GM21737 (cell line): Measurements from ENCODE around the gene ELAVL2.

Experiments used
- ATAC-seq: cut with Tn5 transposase; IDR thresholded peaks from one replicate; pipeline ENCODE4 v1.9.1; 2021; ENCODE audit warnings: mild to moderate bottlenecking, moderate library complexity; ENCODE audit not compliant: unreplicated experiment

Gene ELAVL2

GRCh38 chr9:23771746-23772384 lies 54.2 kb downstream of the ELAVL2 start:
- ATAC-seq: no peak

GRCh38 chr9:23769307-23769935 lies 56.6 kb downstream of the ELAVL2 start:
- no peak for ATAC-seq

DNA sequence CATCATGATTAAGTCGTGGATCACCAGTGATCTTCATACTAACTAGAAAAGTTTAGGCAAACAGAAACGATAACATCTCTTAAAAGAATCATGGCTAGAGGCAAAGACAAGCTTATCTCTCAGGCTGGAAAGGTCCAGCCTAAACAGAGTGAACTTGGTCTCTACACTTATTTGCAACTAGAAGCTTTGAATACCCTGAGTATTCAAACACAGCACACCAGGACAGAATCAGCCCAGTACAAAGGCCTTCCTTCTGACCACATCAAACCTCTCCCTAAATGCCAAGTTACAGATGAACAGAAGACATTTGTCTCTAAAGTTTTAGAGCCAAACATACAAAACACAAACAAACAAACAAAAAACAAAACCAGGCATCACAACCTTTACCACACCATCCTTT lies 57.2 kb downstream of the ELAVL2 start:
- ATAC-seq: no peak

DNA sequence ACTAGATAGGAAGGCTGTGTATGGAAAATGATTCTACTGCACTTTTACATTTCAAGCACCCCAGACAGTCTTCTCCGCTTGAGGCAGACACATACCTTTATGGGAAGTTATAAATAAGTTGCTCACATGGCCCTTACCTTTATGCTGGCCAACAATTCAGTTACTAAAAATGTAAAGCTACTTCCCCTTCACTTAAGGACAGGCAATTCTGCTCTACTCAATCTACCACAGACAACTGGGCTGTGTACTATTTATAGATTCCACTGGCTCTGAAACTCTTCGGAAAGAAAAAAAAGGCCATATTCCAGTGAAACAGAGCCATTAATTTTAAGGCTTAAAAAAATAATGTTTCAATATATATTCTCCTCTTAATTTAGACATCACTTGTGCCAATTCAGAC lies 59.4 kb downstream of the ELAVL2 start:
- no peak for ATAC-seq

DNA sequence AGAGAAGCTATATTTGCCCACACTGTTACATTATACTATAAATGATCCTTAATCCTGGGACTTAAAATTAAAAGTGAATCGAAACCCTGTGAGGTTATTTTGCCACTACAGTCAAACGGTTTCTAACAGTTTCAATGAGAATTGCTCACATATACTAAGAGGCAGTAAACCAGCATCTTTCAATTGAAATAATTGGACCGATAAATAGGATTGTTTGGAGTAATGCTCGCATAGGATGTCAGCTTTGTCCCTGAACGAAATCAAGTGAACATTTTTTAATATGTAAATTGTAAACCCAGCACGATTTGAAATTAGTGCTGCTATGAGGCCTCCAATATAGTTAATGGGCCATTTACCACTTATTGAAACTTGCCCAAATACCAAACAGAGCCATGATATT lies 60.5 kb downstream of the ELAVL2 start:
- no peak for ATAC-seq

DNA sequence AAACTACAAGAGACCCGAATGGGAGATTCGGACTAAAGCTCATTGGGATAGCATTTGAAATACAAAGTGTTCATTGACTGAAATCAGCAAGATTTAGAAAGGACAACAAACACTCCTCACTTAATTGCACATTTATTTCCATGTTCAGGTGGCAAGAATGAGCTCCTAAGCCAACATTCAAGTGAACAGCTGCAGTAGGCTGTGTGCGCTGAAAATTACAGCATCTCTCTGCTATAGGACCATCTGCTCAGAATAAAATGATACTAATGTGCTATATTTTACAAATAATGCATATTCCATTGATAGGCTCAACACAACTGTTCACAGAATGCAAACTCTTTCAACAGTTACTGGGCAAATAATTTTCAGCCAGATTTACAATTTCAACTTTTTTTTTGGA lies 61.8 kb downstream of the ELAVL2 start:
- ATAC-seq: no peak

DNA sequence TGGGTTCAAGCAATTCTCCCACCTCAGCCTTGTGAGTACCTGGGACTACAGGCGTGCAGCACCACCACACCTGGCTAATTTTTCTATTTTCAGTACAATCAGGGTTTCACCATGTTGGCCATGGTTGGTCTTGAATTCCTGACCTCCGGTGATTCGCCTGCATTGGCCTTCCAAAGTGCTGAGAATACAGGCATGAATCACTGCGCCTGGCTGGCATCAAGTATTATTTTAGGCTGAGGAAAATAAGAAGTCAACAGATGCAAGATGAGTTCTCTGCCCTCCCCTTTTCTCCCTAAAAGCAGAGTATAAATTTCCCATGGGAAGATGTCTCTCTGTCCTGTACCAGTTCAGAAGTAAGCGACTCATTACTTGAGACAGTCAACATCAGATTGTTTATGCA lies 71.5 kb downstream of the ELAVL2 start:
- ATAC-seq: no peak

DNA sequence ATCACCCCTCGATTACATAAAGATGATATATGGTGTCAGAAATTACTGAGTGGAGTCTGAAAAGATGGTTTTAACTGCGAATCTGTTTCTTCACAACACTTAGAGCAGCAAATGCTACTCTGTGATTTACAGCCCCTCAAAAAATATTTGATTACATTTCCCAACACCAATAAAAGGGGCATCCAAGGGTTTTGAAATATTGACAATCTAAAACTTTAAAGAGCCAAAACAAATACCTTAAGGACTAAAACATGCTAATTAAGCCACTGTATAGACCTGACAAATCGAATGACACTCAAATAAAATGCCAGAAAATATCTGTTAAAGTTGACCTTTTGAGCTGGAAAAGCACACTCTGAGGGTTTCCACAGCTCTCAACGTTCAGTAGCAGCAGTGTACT lies 73.2 kb downstream of the ELAVL2 start:
- no peak for ATAC-seq

GRCh38 chr9:23751633-23752032 lies 74.4 kb downstream of the ELAVL2 start:
- ATAC-seq: no peak

DNA sequence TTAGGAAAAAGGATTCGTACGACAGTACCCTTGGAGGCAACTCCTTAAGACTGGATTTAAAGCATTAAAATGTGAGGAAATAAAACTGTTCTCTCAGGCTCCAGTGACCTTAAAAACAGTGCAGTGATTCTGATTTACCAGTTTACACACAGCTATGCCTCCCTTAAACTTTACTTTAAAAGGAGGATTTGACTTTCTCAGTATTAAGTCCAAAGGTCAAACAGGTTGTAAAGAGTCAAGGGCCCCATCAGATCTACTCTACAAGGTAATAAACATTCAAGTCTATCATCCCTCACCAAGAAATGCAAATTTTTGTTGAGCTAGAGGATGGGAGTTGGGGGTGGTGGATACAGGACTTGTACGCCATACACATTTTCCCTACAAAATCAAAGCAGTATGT lies 75.2 kb downstream of the ELAVL2 start:
- ATAC-seq: no peak

DNA sequence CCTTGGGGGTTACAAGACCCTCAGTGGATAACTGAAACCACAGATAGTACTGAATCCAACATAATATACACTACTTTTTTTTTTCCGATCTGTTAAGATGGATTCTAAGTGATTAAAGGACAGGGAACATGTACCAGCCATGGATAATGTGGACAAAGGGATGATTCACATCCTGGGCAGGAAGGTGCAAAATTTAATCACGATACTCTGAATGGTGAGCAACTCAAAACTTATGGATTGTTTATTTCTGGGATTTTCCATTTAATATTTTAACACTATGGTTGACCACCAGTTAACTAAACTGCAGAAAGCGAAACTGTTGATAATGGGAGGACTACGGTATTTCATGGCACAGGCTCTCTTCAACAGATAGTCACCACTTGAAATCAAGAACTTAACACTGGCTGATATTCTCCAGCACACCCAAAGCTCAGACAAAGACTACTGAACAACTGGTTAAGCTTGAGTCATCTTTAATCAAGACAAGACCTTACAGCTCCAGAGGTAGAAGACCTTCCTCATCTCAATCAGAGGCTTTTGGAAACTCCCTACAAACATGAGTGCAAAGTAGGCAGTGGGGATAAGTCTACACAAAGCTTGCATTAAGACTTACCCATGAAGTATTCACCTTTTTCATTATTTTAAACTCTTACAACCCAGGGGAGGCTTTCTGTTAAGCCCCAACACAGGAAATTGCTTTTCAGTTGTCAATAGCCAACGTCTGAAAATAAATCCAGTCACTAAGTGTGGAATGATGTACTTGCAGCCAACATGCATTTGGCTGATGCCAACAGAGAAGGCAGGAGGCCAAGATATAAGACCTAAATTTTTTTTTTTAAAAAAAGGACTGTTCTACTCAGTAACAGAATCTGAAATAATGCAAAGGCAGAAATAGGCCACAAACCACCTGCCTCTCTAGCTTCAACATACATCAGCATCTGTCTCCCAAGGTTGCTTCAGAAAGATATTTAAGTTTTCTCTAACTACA lies 78.7 kb downstream of the ELAVL2 start:
- no peak for ATAC-seq

- ATAC-seq: no peak
Measured at GRCh38 chr9:23746317-23746716, 79.7 kb downstream of the ELAVL2 start.

GRCh38 chr9:23743036-23743435 lies 83.0 kb downstream of the ELAVL2 start:
- no peak for ATAC-seq

DNA sequence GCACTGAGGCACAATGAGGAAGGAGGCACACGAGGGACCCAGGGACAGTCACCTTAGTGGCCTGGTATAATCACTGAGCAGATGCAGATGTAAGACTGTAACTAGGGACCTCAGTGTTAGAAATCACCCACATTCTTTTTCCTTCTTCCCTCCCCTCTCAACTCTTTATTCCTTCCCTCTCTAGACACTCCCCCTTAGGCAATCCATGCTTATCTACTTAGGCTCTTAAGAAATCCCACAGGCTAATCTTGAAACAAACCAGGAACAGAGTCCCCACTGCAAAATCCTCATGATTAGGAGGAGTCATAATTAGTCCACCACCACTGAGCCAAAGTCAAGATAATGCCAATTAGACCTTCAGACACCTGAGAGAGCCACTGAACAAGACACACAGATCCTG lies 84.7 kb downstream of the ELAVL2 start:
- ATAC-seq: no peak

- no peak for ATAC-seq
Measured at GRCh38 chr9:23740531-23740930, 85.5 kb downstream of the ELAVL2 start.

- no peak for ATAC-seq
Measured at GRCh38 chr9:23739753-23740152, 86.3 kb downstream of the ELAVL2 start.

DNA sequence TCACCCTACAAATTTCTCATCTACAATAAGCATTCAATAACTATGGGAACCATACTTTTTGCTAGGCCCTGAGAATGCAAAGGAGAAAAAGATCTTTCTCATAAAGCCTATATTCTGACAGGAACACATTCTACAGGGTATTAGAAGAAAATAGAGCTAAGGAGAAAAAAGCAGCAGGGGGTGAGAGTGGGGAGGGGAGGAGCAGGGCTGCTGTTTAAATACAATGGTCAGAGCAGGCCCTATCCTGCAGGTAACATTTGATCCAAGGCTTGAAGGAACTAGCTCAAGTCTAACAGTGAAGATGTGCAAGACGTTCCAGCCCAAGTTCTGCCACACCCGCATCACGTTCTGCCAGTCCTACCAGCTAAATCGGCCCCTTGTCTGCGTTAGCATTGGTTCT lies 89.7 kb downstream of the ELAVL2 start:
- ATAC-seq: no peak

DNA sequence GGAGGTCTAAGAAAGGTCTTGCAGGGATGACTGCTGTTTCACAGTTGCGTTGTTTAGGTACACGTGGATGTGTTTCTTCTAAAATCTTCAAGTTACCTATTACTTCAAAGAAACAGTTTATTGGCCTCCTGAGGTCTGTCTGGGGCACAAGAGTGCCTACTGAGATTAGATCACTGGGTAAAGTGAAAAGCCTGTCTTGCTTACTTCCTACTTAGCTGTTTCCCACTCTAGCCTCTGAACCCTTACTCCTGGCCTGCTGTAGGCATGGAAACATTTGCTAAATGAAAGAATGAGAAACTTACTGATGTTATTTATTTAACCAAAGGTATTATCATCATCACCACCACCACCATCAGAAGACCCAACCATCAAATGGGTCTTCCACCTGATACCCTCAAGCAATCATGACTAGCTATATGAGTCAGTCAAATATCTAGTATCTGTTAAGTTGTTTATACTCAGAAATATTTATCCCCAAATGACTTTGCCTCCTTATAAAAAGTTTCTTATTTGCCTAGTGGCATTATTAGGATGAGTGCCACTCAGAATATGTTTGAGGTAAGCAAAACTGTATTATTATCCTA lies 92.5 kb downstream of the ELAVL2 start:
- ATAC-seq: no peak

- ATAC-seq: no peak
Measured at GRCh38 chr9:23731353-23731752, 94.7 kb downstream of the ELAVL2 start.

- ATAC-seq: no peak
Measured at GRCh38 chr9:23730364-23730763, 95.7 kb downstream of the ELAVL2 start.

GRCh38 chr9:23728736-23729135 lies 97.3 kb downstream of the ELAVL2 start:
- no peak for ATAC-seq
